ENCODE measurements around the gene IGSF1.

The IGSF1 gene, protein sequence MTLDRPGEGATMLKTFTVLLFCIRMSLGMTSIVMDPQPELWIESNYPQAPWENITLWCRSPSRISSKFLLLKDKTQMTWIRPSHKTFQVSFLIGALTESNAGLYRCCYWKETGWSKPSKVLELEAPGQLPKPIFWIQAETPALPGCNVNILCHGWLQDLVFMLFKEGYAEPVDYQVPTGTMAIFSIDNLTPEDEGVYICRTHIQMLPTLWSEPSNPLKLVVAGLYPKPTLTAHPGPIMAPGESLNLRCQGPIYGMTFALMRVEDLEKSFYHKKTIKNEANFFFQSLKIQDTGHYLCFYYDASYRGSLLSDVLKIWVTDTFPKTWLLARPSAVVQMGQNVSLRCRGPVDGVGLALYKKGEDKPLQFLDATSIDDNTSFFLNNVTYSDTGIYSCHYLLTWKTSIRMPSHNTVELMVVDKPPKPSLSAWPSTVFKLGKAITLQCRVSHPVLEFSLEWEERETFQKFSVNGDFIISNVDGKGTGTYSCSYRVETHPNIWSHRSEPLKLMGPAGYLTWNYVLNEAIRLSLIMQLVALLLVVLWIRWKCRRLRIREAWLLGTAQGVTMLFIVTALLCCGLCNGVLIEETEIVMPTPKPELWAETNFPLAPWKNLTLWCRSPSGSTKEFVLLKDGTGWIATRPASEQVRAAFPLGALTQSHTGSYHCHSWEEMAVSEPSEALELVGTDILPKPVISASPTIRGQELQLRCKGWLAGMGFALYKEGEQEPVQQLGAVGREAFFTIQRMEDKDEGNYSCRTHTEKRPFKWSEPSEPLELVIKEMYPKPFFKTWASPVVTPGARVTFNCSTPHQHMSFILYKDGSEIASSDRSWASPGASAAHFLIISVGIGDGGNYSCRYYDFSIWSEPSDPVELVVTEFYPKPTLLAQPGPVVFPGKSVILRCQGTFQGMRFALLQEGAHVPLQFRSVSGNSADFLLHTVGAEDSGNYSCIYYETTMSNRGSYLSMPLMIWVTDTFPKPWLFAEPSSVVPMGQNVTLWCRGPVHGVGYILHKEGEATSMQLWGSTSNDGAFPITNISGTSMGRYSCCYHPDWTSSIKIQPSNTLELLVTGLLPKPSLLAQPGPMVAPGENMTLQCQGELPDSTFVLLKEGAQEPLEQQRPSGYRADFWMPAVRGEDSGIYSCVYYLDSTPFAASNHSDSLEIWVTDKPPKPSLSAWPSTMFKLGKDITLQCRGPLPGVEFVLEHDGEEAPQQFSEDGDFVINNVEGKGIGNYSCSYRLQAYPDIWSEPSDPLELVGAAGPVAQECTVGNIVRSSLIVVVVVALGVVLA (N-terminal part only)

GRCh38 chrX:131288738-131289511 lies at the start of gene IGSF1:
IGSF1 (minus strand) TSS chrX:131289306; CDS start chrX:131286674, 2,632 bp downstream.
- no peak within 1 kb of the TSS for H3K27ac Mint-ChIP-seq
- DNase-seq, result no peak

GRCh38 chrX:131332331-131332730 lies 43.2 kb upstream of the IGSF1 start:
- Mint-ChIP-seq H3K4me3 (no peak overlapping the region), H3K4me1 (no peaks in the 10 kb centered on the region), H3K36me3 (ENCODE audit: low read depth) (no peaks in the 10 kb centered on the region), H3K27ac (no peak overlapping the region), H3K9me3 (no peaks in the 10 kb centered on the region), H3K27me3 (no peaks in the 10 kb centered on the region)
- ATAC-seq (no peak), DNase-seq (no peak)

More at GRCh38 chrX:131288738-131289511, at the start of gene IGSF1:
- Mint-ChIP-seq H3K4me1 (no peaks in the 10 kb centered on the region), H3K27me3 (peaks cover 15% of the 10 kb centered on the region), H3K36me3 (ENCODE audit: low read depth) (no peaks in the 10 kb centered on the region), H3K4me3 (no peak within 1 kb of the TSS), H3K9me3 (no peaks in the 10 kb centered on the region)
- ATAC-seq, result no peak

DNA sequence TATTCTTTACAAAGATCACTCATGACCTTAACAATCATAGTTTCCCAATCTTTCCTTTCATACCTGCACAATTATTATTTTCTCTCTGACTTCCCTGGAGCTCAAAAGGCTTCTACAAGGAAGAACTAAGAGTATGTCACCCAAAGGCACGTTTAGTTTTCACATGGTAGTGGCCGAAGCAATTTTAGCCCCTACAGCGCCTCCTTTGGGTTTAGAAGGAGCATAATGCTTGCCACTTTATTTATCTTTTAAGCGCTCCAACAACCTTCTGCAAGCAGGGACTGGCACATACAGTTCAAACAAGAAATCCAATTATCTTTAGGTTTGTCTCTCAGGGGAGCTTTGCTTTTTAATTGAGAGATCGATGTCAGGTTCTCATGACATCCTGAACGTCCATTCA lies 42.0 kb upstream of the IGSF1 start:
- no peak overlapping the region for H3K27ac Mint-ChIP-seq
- no peaks in the 10 kb centered on the region for H3K27me3 Mint-ChIP-seq
- ATAC-seq (no peak), DNase-seq (no peak)
- H3K4me3 Mint-ChIP-seq, result no peak overlapping the region
- H3K9me3 Mint-ChIP-seq, result no peaks in the 10 kb centered on the region
- no peaks in the 10 kb centered on the region for H3K4me1 Mint-ChIP-seq
- no peaks in the 10 kb centered on the region for H3K36me3 Mint-ChIP-seq (ENCODE audit: low read depth)

- H3K36me3 Mint-ChIP-seq (ENCODE audit: low read depth), result no peaks in the 10 kb centered on the region
- no peaks in the 10 kb centered on the region for H3K9me3 Mint-ChIP-seq
- ATAC-seq (no peak), DNase-seq (no peak)
- H3K27me3 Mint-ChIP-seq, result no peaks in the 10 kb centered on the region
- no peaks in the 10 kb centered on the region for H3K4me1 Mint-ChIP-seq
- H3K27ac Mint-ChIP-seq, result no peak overlapping the region
- no peak overlapping the region for H3K4me3 Mint-ChIP-seq
Measured at GRCh38 chrX:131330735-131331134, 41.6 kb upstream of the IGSF1 start.

- no peak for ATAC-seq
- Mint-ChIP-seq H3K27me3 (no peaks in the 10 kb centered on the region), H3K36me3 (ENCODE audit: low read depth) (no peaks in the 10 kb centered on the region), H3K4me3 (no peak overlapping the region), H3K9me3 (no peaks in the 10 kb centered on the region), H3K4me1 (no peaks in the 10 kb centered on the region), H3K27ac (no peak overlapping the region)
- DNase-seq, result no peak
Measured at GRCh38 chrX:131322651-131323050, 33.5 kb upstream of the IGSF1 start.

DNA sequence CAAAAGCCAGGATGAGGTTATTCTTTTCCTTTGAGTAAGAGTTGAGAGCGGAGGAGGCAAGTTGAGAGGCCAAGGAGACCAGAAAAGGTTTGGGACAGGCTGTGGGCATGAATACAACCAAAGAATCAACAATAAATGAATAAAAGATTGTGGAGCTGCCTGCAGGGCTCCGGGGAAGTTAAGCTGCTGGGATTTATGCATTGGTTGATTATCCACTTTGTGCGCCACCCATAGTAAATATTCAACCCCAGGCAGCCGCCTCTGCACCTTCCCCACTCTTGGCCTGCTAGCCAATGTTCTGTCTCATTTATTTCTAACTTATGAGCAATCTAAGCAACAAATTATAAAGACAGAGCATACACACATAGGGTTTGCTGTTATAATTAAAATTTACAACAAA lies 28.2 kb upstream of the IGSF1 start:
- H3K27ac Mint-ChIP-seq, result no peak overlapping the region
- no peak overlapping the region for H3K4me3 Mint-ChIP-seq
- no peak for DNase-seq
- ATAC-seq, result no peak
- no peaks in the 10 kb centered on the region for H3K9me3 Mint-ChIP-seq
- H3K4me1 Mint-ChIP-seq, result no peaks in the 10 kb centered on the region
- H3K27me3 Mint-ChIP-seq, result no peaks in the 10 kb centered on the region
- H3K36me3 Mint-ChIP-seq (ENCODE audit: low read depth), result no peaks in the 10 kb centered on the region

DNA sequence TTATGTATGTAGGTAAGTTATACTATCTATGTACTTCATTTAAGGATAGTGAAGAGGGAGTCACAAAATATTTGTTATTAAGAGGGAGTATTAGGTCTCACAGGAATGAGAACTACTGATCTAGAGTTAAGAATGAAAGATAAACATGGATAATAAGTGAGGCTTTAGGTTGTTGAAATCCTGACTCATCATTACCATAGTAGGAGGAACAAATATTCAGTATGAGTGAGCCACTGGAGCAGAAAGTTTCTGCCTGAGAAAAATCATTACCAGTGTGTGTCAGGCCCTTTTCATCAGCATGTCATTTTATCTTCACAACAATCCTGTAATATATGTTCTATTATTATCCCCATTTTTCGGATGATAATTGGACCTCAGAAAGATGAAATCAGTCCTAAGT lies 27.2 kb upstream of the IGSF1 start:
- H3K27me3 Mint-ChIP-seq, result no peaks in the 10 kb centered on the region
- H3K27ac Mint-ChIP-seq, result no peak overlapping the region
- ATAC-seq (no peak), DNase-seq (no peak)
- H3K4me1 Mint-ChIP-seq, result no peaks in the 10 kb centered on the region
- no peaks in the 10 kb centered on the region for H3K9me3 Mint-ChIP-seq
- no peaks in the 10 kb centered on the region for H3K36me3 Mint-ChIP-seq (ENCODE audit: low read depth)
- no peak overlapping the region for H3K4me3 Mint-ChIP-seq

- no peaks in the 10 kb centered on the region for H3K27me3 Mint-ChIP-seq
- H3K36me3 Mint-ChIP-seq (ENCODE audit: low read depth), result no peaks in the 10 kb centered on the region
- H3K4me3 Mint-ChIP-seq, result no peak overlapping the region
- ATAC-seq (no peak), DNase-seq (no peak)
- H3K27ac Mint-ChIP-seq, result no peak overlapping the region
- H3K9me3 Mint-ChIP-seq, result no peaks in the 10 kb centered on the region
- H3K4me1 Mint-ChIP-seq, result no peaks in the 10 kb centered on the region
Measured at GRCh38 chrX:131308980-131309379, 19.9 kb upstream of the IGSF1 start.

GRCh38 chrX:131306601-131307000 lies 17.5 kb upstream of the IGSF1 start:
- DNase-seq, result no peak
- H3K36me3 Mint-ChIP-seq (ENCODE audit: low read depth), result no peaks in the 10 kb centered on the region
- no peaks in the 10 kb centered on the region for H3K4me1 Mint-ChIP-seq
- H3K27me3 Mint-ChIP-seq, result peaks cover 2% of the 10 kb centered on the region
- H3K27ac Mint-ChIP-seq, result no peak overlapping the region
- H3K9me3 Mint-ChIP-seq, result no peaks in the 10 kb centered on the region
- no peak for ATAC-seq
- H3K4me3 Mint-ChIP-seq, result no peak overlapping the region

DNA sequence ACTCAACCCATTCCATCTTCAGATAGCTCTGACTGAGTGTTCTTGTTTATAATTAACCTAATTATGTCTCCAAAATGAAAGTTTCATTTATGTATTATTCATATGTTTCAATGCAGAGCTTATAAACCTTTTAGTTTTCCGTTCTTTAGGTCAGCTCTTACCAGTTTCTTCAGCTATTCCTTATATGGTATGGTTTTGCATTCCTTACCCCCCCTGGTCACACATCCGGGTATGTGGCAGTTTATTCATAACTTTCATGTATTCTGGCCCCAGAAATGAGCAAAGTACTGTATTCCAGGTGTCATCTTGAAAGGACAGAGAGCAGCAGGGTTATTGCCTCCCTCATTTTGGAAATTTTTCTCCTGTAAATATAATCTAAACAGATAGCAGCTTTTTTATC lies 16.8 kb upstream of the IGSF1 start:
- Mint-ChIP-seq H3K36me3 (ENCODE audit: low read depth) (no peaks in the 10 kb centered on the region), H3K4me1 (no peaks in the 10 kb centered on the region), H3K9me3 (no peaks in the 10 kb centered on the region), H3K4me3 (no peak overlapping the region), H3K27ac (no peak overlapping the region), H3K27me3 (peaks cover 2% of the 10 kb centered on the region)
- ATAC-seq (no peak), DNase-seq (no peak)

DNA sequence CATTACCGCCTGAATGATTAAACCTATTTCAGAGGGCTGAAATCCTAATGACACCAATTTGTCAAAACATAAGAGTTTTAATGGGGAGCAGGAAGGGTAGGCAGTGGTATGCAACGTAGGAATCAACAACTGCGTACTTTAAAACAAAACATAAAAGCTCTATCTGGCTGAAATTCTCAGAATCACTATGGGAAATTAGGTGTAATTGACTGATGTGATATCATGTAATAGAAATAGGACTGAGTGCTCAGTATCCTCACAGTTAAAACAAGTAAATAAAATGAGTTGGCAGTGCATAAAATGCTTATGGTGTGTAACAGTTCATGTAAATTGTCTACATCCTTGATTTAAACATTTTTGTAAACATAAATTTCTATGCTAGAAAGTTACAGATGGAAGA lies 13.6 kb upstream of the IGSF1 start:
- no peaks in the 10 kb centered on the region for H3K36me3 Mint-ChIP-seq (ENCODE audit: low read depth)
- H3K27me3 Mint-ChIP-seq, result peaks cover 4% of the 10 kb centered on the region
- no peak for DNase-seq
- H3K9me3 Mint-ChIP-seq, result no peaks in the 10 kb centered on the region
- H3K27ac Mint-ChIP-seq, result no peak overlapping the region
- no peak overlapping the region for H3K4me3 Mint-ChIP-seq
- ATAC-seq, result no peak
- no peaks in the 10 kb centered on the region for H3K4me1 Mint-ChIP-seq

DNA sequence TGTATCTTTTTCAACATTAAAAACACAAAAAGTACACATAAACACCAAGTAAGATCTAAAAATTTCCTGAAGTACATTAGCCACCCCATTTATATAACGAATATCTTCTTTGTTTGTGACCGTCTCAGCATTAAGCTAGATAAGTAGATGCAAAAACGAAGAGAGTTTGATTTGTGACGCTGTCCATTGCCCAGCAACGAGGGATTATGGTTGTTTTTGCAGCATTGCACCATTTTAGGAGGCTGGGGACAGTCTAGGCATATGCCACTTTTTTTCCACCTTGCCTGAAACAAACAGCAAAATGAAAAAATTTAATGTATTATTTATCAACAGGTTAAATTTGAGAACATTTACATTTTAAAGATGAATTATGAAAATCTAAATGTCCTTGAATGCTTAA lies 12.0 kb upstream of the IGSF1 start:
- Mint-ChIP-seq H3K4me3 (no peak overlapping the region), H3K36me3 (ENCODE audit: low read depth) (no peaks in the 10 kb centered on the region), H3K9me3 (no peaks in the 10 kb centered on the region), H3K4me1 (no peaks in the 10 kb centered on the region), H3K27me3 (peaks cover 4% of the 10 kb centered on the region), H3K27ac (no peak overlapping the region)
- ATAC-seq (no peak), DNase-seq (no peak)

GRCh38 chrX:131298846-131299245 lies 9.7 kb upstream of the IGSF1 start:
- Mint-ChIP-seq H3K36me3 (ENCODE audit: low read depth) (no peaks in the 10 kb centered on the region), H3K27me3 (peaks cover 8% of the 10 kb centered on the region), H3K27ac (no peak overlapping the region), H3K4me1 (no peaks in the 10 kb centered on the region), H3K4me3 (no peak overlapping the region), H3K9me3 (no peaks in the 10 kb centered on the region)
- no peak for DNase-seq
- no peak for ATAC-seq

- DNase-seq (no peak), ATAC-seq (no peak)
- Mint-ChIP-seq H3K27me3 (peaks cover 8% of the 10 kb centered on the region), H3K4me1 (no peaks in the 10 kb centered on the region), H3K4me3 (no peak overlapping the region), H3K9me3 (no peaks in the 10 kb centered on the region), H3K27ac (no peak overlapping the region), H3K36me3 (ENCODE audit: low read depth) (no peaks in the 10 kb centered on the region)
Measured at GRCh38 chrX:131298036-131298435, 8.9 kb upstream of the IGSF1 start.
